Liver (tissue), 9 donors: ENCODE measurements around the gene NEUROD4. TPM values are rescaled to one million over a fixed set of nuclear protein-coding genes. Genes with fewer than 3 reads are reported as not detected.

Experiments used
- DNase-seq: peaks from one replicate; pipeline ENCODE4 v3.0.0-alpha.2; 2017; ENCODE audit warnings: low spot score
- H3K27ac ChIP-seq, 2 donors: one replicate each; pipeline ENCODE4 v1.7.0; 2013; ENCODE audit warnings: inconsistent platforms in 2 of 2, low read length in 2 of 2, control low read depth in 1 of 2, low read depth in 1 of 2, mild to moderate bottlenecking in 1 of 2
- H3K27me3 ChIP-seq, 4 donors: one replicate each; pipeline versions ENCODE4 v1.6.1 to v1.7.0; 2013; ENCODE audit warnings: low read length in 3 of 4, inconsistent platforms in 1 of 4, mild to moderate bottlenecking in 1 of 4, moderate library complexity in 1 of 4; ENCODE audit not compliant: control insufficient read depth in 4 of 4, insufficient read depth in 4 of 4
- H3K36me3 ChIP-seq, 4 donors: one replicate each; pipeline versions ENCODE4 v1.6.1 to v1.7.0; 2013; ENCODE audit warnings: low read length in 3 of 4, mild to moderate bottlenecking in 3 of 4, low read depth in 1 of 4, moderate library complexity in 1 of 4; ENCODE audit not compliant: control insufficient read depth in 4 of 4, insufficient read depth in 3 of 4
- H3K4me1 ChIP-seq, 4 donors: one replicate each; pipeline versions ENCODE4 v1.6.1 to v1.7.0; 2013; ENCODE audit warnings: low read length in 3 of 4, mild to moderate bottlenecking in 3 of 4, moderate library complexity in 1 of 4; ENCODE audit not compliant: control insufficient read depth in 4 of 4, insufficient read depth in 4 of 4
- H3K4me3 ChIP-seq, 3 donors: one replicate each; pipeline versions ENCODE4 v1.6.1 to v1.7.0; 2013; ENCODE audit warnings: low read length in 3 of 3, control low read depth in 1 of 3, low read depth in 1 of 3, mild to moderate bottlenecking in 1 of 3
- H3K9ac ChIP-seq, 2 donors: one replicate each; pipeline ENCODE4 v1.7.0; 2013; ENCODE audit warnings: low read length in 2 of 2, mild to moderate bottlenecking in 2 of 2, moderate library complexity in 2 of 2, control low read depth in 1 of 2, low read depth in 1 of 2
- H3K9me3 ChIP-seq, 4 donors: one replicate each; pipeline versions ENCODE4 v1.6.1 to v1.7.0; 2013; ENCODE audit warnings: low read length in 3 of 4; ENCODE audit not compliant: control insufficient read depth in 4 of 4
- CTCF ChIP-seq: fragments of 150-350 bp; IDR thresholded peaks from 2 replicates; pipeline ENCODE4 v1.5.1; 2017; ENCODE audit warnings: improper control_type of control experiment, low read depth, low read length; ENCODE audit not compliant: missing input control
- EGR1 ChIP-seq, 2 donors: IDR thresholded peaks; 2 replicates each; pipeline ENCODE4 v1.6.1; 2016 to 2018; ENCODE audit warnings: antibody characterized with exemption in 2 of 2, low read depth in 2 of 2
- FOXA1 ChIP-seq: IDR thresholded peaks from 2 replicates; pipeline ENCODE4 v1.6.1; 2016; ENCODE audit warnings: antibody characterized with exemption
- FOXA2 ChIP-seq: IDR thresholded peaks from 2 replicates; pipeline ENCODE4 v1.6.1; 2016; ENCODE audit warnings: antibody characterized with exemption
- GABPA ChIP-seq, 2 donors: IDR thresholded peaks in 1 of 2; conservative IDR thresholded peaks in 1 of 2; 2 replicates each; pipeline ENCODE4 v1.6.1; 2016; ENCODE audit warnings: antibody characterized with exemption in 2 of 2, mild to moderate bottlenecking in 1 of 2, moderate library complexity in 1 of 2
- HNF4A ChIP-seq, 2 donors: conservative IDR thresholded peaks; 2 replicates each; pipeline ENCODE4 v1.6.1; 2016; ENCODE audit warnings: antibody characterized with exemption in 2 of 2, mild to moderate bottlenecking in 2 of 2
- HNF4G ChIP-seq: IDR thresholded peaks from 2 replicates; pipeline ENCODE4 v1.6.1; 2016; ENCODE audit warnings: antibody characterized with exemption
- JUND ChIP-seq, 2 donors: IDR thresholded peaks; 2 replicates each; pipeline ENCODE4 v1.6.1; 2016; ENCODE audit warnings: antibody characterized with exemption in 2 of 2
- MAX ChIP-seq: IDR thresholded peaks from 2 replicates; pipeline ENCODE4 v1.6.1; 2016; ENCODE audit warnings: antibody characterized with exemption
- NR2F2 ChIP-seq: IDR thresholded peaks from 2 replicates; pipeline ENCODE4 v1.6.1; 2016; ENCODE audit warnings: antibody characterized with exemption
- RAD21 ChIP-seq, 2 donors: IDR thresholded peaks; 2 replicates each; pipeline ENCODE4 v1.6.1; 2016; ENCODE audit warnings: antibody characterized with exemption in 2 of 2, mild to moderate bottlenecking in 2 of 2
- REST ChIP-seq: IDR thresholded peaks from 2 replicates; pipeline ENCODE4 v1.6.1; 2016; ENCODE audit warnings: antibody characterized with exemption, mild to moderate bottlenecking
- RXRA ChIP-seq, 2 donors: IDR thresholded peaks; 2 replicates each; pipeline ENCODE4 v1.6.1; 2017 to 2018; ENCODE audit warnings: antibody characterized with exemption in 2 of 2, mild to moderate bottlenecking in 1 of 2
- SP1 ChIP-seq: IDR thresholded peaks from 2 replicates; pipeline ENCODE4 v1.6.1; 2018; ENCODE audit warnings: antibody characterized with exemption, mild to moderate bottlenecking
- YY1 ChIP-seq: IDR thresholded peaks from 2 replicates; pipeline ENCODE4 v1.6.1; 2016; ENCODE audit warnings: antibody characterized with exemption, mild to moderate bottlenecking
- ZBTB33 ChIP-seq: IDR thresholded peaks from 2 replicates; pipeline ENCODE4 v1.6.1; 2016; ENCODE audit warnings: antibody characterized with exemption
- WGBS: extraction: QIAGEN DNeasy Blood & Tissue Kit; methylation state at CpG from one replicate; pipeline ENCODE4 v1.1.7; 2013; 5-methylcytosine and 5-hydroxymethylcytosine counted together
- polyA plus RNA-seq, 2 donors: library from polyadenylated mRNA; stranded (reverse) in 1 of 2; unstranded in 1 of 2; fragments of 200-250 nt in 1 of 2; fragments of >200 nt in 1 of 2; fragmentation: Nextera tagmentation in 1 of 2; extraction: Ambion mirVana in 1 of 2; gene quantifications; one replicate each; pipeline versions ENCODE4 v1.2.1 to v1.2.3, GENCODE V29; 2013 to 2015
- total RNA-seq, 2 donors: library from RNA; depleted of rRNA; stranded (reverse); fragments of >200 nt; gene quantifications; one replicate each; pipeline ENCODE4 v1.2.3, GENCODE V29; 2014
- TF ChIP-seq, protein P1 (sequence below): IDR thresholded peaks from 2 replicates; pipeline ENCODE4 v1.6.1; 2016; ENCODE audit warnings: antibody characterized with exemption
- donor health status: healthy.
- donor health status: healthy.
- donor health status: healthy.
- donor health status: healthy.
- donor health status: healthy.

Gene NEUROD4
- total and polyA plus RNA-seq, 4 donors, result not detected

GRCh38 chr12:55024575-55024974, 4.8 kb downstream of the NEUROD4 start:
- no peak overlapping the region for H3K27ac ChIP-seq
- no peak overlapping the region for H3K9ac ChIP-seq
- TF ChIP-seq REST (no peak), GABPA (IDR thresholded peaks at IDR 0.05 in 1 of 2, conservative IDR thresholded peaks at IDR 0.05 in 1 of 2) (no peak), YY1 (no peak), SP1 (no peak), RXRA (IDR thresholded peaks at IDR 0.05) (no peak), FOXA2 (no peak), EGR1 (IDR thresholded peaks at IDR 0.05; ENCODE audit: low read depth in 2 of 2) (no peak), HNF4G (no peak), CTCF (no peak), NR2F2 (no peak)
- TF ChIP-seq, protein P1, sequence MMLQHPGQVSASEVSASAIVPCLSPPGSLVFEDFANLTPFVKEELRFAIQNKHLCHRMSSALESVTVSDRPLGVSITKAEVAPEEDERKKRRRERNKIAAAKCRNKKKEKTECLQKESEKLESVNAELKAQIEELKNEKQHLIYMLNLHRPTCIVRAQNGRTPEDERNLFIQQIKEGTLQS, result no peak
- H3K4me1 ChIP-seq, result no peaks in the 10 kb centered on the region
- H3K36me3 ChIP-seq, result no peaks in the 10 kb centered on the region
- peaks cover 0 to 5% (median 2%) of the 10 kb centered on the region in 4 donors for H3K27me3 ChIP-seq
- DNase-seq, result no peak
- WGBS, result 60% methylated on average over 2 of the region's 2 CpGs
- H3K4me3 ChIP-seq, result no peak overlapping the region
- no peaks in the 10 kb centered on the region for H3K9me3 ChIP-seq

- Histone ChIP-seq H3K27me3 (peaks cover 0 to 7% (median 2%) of the 10 kb centered on the region in 4 donors), H3K4me1 (no peaks in the 10 kb centered on the region), H3K9ac (no peak overlapping the region), H3K4me3 (no peak overlapping the region), H3K9me3 (no peaks in the 10 kb centered on the region), H3K27ac (no peak overlapping the region), H3K36me3 (no peaks in the 10 kb centered on the region)
- no peak for DNase-seq
- 53% methylated on average over 2 of the region's 2 CpGs for WGBS
- TF ChIP-seq GABPA (IDR thresholded peaks at IDR 0.05 in 1 of 2, conservative IDR thresholded peaks at IDR 0.05 in 1 of 2), result no peak
- TF ChIP-seq RAD21 (IDR thresholded peaks at IDR 0.05), result no peak
- TF ChIP-seq JUND (IDR thresholded peaks at IDR 0.05), result no peak
- no peak for TF ChIP-seq CTCF
- TF ChIP-seq REST, result no peak
- TF ChIP-seq FOXA1, result no peak
- TF ChIP-seq RXRA (IDR thresholded peaks at IDR 0.05), result no peak
- no peak for TF ChIP-seq ZBTB33
- TF ChIP-seq NR2F2, result no peak
- no peak for TF ChIP-seq FOXA2
- no peak for TF ChIP-seq HNF4G
- no peak for TF ChIP-seq YY1
- no peak for TF ChIP-seq MAX
- no peak for TF ChIP-seq EGR1 (IDR thresholded peaks at IDR 0.05; ENCODE audit: low read depth in 2 of 2)
- no peak for TF ChIP-seq SP1
- TF ChIP-seq HNF4A (conservative IDR thresholded peaks at IDR 0.05), result no peak
- TF ChIP-seq, protein P1, result no peak
Observed at GRCh38 chr12:55025508-55025907, 5.7 kb downstream of the NEUROD4 start.
